Naive thymus-derived CD4-positive, alpha-beta T cell (primary cell): Measurements from ENCODE around the gene MAB21L3. TPM values are rescaled to one million over a fixed set of nuclear protein-coding genes. Genes with fewer than 3 reads are reported as not detected.

Source experiments
- ATAC-seq: fragments of 150-1000 bp; cut with Tn5 transposase; 2 replicates; pipeline ENCODE4 v1.10.0; 2021; ENCODE audit warnings: mild to moderate bottlenecking, moderate library complexity
- CTCF ChIA-PET: fragments of 350-600 bp; sonication (Branson Sonifier 250); formaldehyde crosslinking; loops from one replicate; lab custom pipeline; 2021; ENCODE audit warnings: antibody characterized with exemption; lab: Charles Lee
- POLR2A ChIA-PET: fragments of 350-600 bp; sonication (Branson Sonifier 250); formaldehyde crosslinking; loops from one replicate; lab custom pipeline; 2021; ENCODE audit warnings: antibody characterized with exemption, inconsistent platforms; lab: Charles Lee
- DNase-seq, 9 donors: peaks; one replicate each; pipeline versions ENCODE4 v3.0.0 to v3.0.0-alpha.2; 2020 to 2022; ENCODE audit warnings: mixed read lengths in 1 of 9
- H3K27ac ChIP-seq: one replicate; pipeline ENCODE4 v1.7.0; 2013; ENCODE audit warnings: mild to moderate bottlenecking, low read depth, low read length, moderate library complexity
- H3K27me3 ChIP-seq, 2 donors: one replicate each; pipeline ENCODE4 v1.7.0; 2013; ENCODE audit warnings: low read length in 2 of 2, mild to moderate bottlenecking in 2 of 2, moderate library complexity in 2 of 2; ENCODE audit not compliant: control insufficient read depth in 2 of 2, insufficient read depth in 2 of 2
- H3K36me3 ChIP-seq, 3 experiments: 1 replicate in 2 of 3; 2 replicates in 1 of 3; pipeline ENCODE4 v1.7.0; 2013; ENCODE audit warnings: low read length in 3 of 3, mild to moderate bottlenecking in 3 of 3, moderate library complexity in 1 of 3; ENCODE audit not compliant: insufficient read depth in 3 of 3, control insufficient read depth in 2 of 3
- H3K4me1 ChIP-seq, 2 donors: one replicate each; pipeline ENCODE4 v1.7.0; 2013; ENCODE audit warnings: low read length in 2 of 2, mild to moderate bottlenecking in 2 of 2, moderate library complexity in 1 of 2; ENCODE audit not compliant: control insufficient read depth in 2 of 2, insufficient read depth in 2 of 2
- H3K4me3 ChIP-seq: 2 replicates; pipeline ENCODE4 v1.7.0; 2013; ENCODE audit warnings: mild to moderate bottlenecking, low read length
- H3K9me3 ChIP-seq, 3 experiments: 1 replicate in 2 of 3; 2 replicates in 1 of 3; pipeline ENCODE4 v1.7.0; 2013; ENCODE audit warnings: low read length in 3 of 3; ENCODE audit not compliant: control insufficient read depth in 2 of 3
- H3K27ac Mint-ChIP-seq, 9 donors: one replicate each; pipeline ENCODE4 v1.8.0; 2020 to 2022; ENCODE audit warnings: mixed read lengths in 9 of 9, mild to moderate bottlenecking in 8 of 9, moderate library complexity in 5 of 9, inconsistent platforms in 2 of 9
- H3K27me3 Mint-ChIP-seq, 5 donors: one replicate each; pipeline ENCODE4 v1.8.0; 2021 to 2022; ENCODE audit warnings: mixed read lengths in 5 of 5, mild to moderate bottlenecking in 1 of 5
- H3K36me3 Mint-ChIP-seq, 5 donors: one replicate each; pipeline ENCODE4 v1.8.0; 2020 to 2022; ENCODE audit warnings: mixed read lengths in 5 of 5, mild to moderate bottlenecking in 3 of 5, inconsistent platforms in 1 of 5
- H3K4me1 Mint-ChIP-seq, 7 donors: one replicate each; pipeline ENCODE4 v1.8.0; 2020 to 2022; ENCODE audit warnings: mixed read lengths in 7 of 7, mild to moderate bottlenecking in 3 of 7, inconsistent platforms in 1 of 7
- H3K4me3 Mint-ChIP-seq, 10 donors: one replicate each; pipeline ENCODE4 v1.8.0; 2020 to 2022; ENCODE audit warnings: mild to moderate bottlenecking in 10 of 10, mixed read lengths in 10 of 10, moderate library complexity in 6 of 10, inconsistent platforms in 2 of 10
- H3K9me3 Mint-ChIP-seq, 11 donors: one replicate each; pipeline ENCODE4 v1.8.0; 2020 to 2022; ENCODE audit warnings: mixed read lengths in 11 of 11, mild to moderate bottlenecking in 4 of 11, inconsistent platforms in 1 of 11, moderate library complexity in 1 of 11
- intact Hi-C, 2 donors: fragments of 100-400 bp; cut with micrococcal nuclease; formaldehyde crosslinking; loops; one replicate each; pipeline ENCODE4 v1.15.1; 2023
- polyA plus RNA-seq, 2 donors: library from polyadenylated mRNA; unstranded; fragments of 300-500 nt; fragmentation: Illumina TruSeq; gene quantifications; one replicate each; pipeline ENCODE4 v1.2.3, GENCODE V29; 2021
- total RNA-seq, 6 experiments: library from RNA in 5 of 6; stranded (reverse) in 5 of 6; gene quantifications; 1 replicate in 5 of 6; 2 replicates in 1 of 6; pipeline ENCODE4 v1.2.3 and lab custom pipeline; 2021 to 2026

Gene MAB21L3
- total and polyA plus RNA-seq, 7 experiments from 2014 or later, result 0.12 TPM; not detected in 6

GRCh38 chr1:116130356-116130755 is 19.2 kb downstream of the MAB21L3 start:
- no peak for ATAC-seq
- Histone ChIP-seq H3K27ac (no peak overlapping the region), H3K4me1 (peaks cover 11 to 15% of the 10 kb centered on the region in 2 donors), H3K27me3 (no peaks in the 10 kb centered on the region), H3K36me3 (no peaks in the 10 kb centered on the region), H3K4me3 (no peak overlapping the region), H3K9me3 (no peaks in the 10 kb centered on the region)
- no peak for DNase-seq
- peak overlapping the region in 1 of 10 donors; percentile 4 for H3K4me3 Mint-ChIP-seq
- POLR2A ChIA-PET, result no interaction called here
- peaks cover 0 to 20% (median 5%) of the 10 kb centered on the region in 5 donors for H3K27me3 Mint-ChIP-seq
- intact Hi-C loops, result no loop called here
- peaks cover 17 to 44% (median 38%) of the 10 kb centered on the region in 7 donors for H3K4me1 Mint-ChIP-seq
- no peaks in the 10 kb centered on the region for H3K9me3 Mint-ChIP-seq
- CTCF ChIA-PET, result interaction anchor here (1.0 to 2.6 kb wide), 2 partner anchors 356 to 369 kb away, joined by 3 to 9 read pairs; no protein-coding TSS in a partner anchor
- H3K27ac Mint-ChIP-seq, result no peak overlapping the region
- H3K36me3 Mint-ChIP-seq, result no peaks in the 10 kb centered on the region

DNA sequence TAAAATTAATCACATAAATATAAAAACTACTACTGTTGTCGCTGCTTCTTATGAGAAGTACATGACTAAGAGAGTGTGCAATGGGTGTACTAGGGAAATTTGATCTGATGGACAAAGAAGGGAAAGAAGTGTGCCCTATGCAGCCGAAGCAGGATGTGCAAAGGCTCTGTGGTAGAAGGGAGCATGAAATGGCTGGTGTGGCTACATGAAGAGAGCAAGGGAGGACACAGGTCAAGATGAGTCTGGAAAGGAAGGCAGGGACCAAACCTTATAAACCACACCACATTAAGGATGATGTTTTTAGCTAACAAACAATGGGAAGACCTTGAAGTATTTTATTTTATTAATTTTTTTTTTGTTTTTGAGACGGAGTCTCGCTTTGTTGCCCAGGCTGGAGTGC is 20.0 kb downstream of the MAB21L3 start:
- H3K27ac ChIP-seq, result no peak overlapping the region
- Mint-ChIP-seq H3K27me3 (peaks cover 0 to 14% (median 5%) of the 10 kb centered on the region in 5 donors), H3K27ac (no peak overlapping the region), H3K9me3 (no peaks in the 10 kb centered on the region), H3K4me1 (peaks cover 15 to 37% (median 31%) of the 10 kb centered on the region in 7 donors), H3K4me3 (no peak overlapping the region), H3K36me3 (no peaks in the 10 kb centered on the region)
- intact Hi-C loops, result no loop called here
- H3K27me3 ChIP-seq, result no peaks in the 10 kb centered on the region
- ChIA-PET CTCF (interaction anchor here (1.0 to 2.6 kb wide), 2 partner anchors 355 to 368 kb away, joined by 3 to 9 read pairs; no protein-coding TSS in a partner anchor), POLR2A (no interaction called here)
- peaks cover 11 to 15% of the 10 kb centered on the region in 2 donors for H3K4me1 ChIP-seq
- H3K4me3 ChIP-seq, result no peak overlapping the region
- no peaks in the 10 kb centered on the region for H3K9me3 ChIP-seq
- ATAC-seq, result no peak
- H3K36me3 ChIP-seq, result no peaks in the 10 kb centered on the region
- no peak for DNase-seq

DNA sequence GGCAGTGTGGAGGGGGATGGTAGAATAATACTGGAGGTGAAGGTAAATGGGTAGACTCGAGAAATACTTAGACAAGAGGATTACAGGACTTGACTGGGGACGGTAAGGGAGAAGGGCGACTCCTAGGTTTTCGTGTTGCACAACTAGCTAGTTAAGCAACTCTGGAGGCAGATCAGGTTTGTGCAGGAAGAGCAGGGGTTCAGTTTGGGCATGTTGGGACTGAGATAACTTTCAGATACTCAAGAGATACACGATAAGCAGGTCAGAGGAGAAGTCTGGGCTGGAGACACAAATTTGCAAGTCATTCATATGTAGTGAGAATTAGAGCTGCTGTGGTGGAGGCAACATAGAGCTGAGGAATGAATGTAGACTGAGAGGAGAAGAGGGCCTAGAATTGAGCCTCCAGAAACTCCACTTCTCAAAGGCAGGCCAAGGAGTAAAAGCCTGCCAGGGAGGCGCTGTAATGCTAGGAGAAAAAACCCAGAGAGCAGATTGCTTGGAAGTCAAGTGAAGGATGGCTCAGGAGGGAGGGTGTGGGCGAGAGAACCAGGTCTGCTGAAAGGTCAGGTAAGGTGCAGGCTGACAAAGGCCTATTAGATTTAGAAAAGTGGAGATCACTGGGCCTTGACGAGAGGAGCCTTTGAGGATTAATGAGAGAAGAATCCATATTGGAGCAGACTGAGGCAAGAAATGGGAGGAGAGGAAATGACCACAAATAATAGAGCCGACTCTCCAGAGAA is 20.8 kb downstream of the MAB21L3 start:
- ChIA-PET POLR2A (no interaction called here), CTCF (interaction anchor here (0.8 kb wide), 1 partner anchor 354 kb away, joined by 3 read pairs; no protein-coding TSS in a partner anchor)

DNA sequence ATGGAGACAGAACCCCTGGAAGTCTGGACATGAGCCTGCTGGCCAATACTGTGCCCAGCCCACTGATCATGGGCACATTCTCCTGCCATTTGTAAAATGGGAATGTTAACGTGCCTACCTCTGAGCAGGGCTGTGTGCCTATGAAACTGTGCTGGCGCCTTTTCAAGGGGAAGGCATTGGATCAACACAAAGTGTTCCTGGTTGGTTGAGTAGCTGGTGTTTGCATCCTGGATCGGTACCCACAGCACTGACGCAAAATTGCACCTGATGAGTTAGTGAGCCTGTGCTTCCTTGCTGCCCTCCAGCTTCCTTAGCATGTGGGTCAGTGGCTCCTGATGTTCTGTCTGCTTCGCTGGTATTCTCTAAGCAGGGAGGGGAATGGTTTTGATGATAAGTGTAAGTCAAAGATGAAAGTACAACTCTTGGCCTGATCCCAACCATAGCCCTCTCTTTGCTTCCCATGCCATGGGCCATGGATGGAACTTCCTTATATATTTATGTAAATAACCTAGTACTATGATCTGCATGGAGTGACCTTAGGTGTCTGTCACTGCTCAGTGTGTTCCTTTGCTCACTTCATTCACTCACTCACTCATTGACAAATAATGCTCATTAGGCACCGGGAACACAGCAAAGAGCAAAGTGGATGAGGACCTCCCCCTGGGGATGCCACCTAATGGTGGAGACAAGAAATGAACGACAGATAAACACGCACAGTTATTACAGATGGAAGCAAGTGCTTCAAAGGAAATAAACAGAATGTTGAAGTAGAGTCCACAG is 22.7 kb downstream of the MAB21L3 start:
- DNase-seq, result no peak
- intact Hi-C loops, result no loop called here
- Mint-ChIP-seq H3K27me3 (peaks cover 0 to 9% (median 5%) of the 10 kb centered on the region in 5 donors), H3K4me1 (peaks cover 6 to 12% (median 10%) of the 10 kb centered on the region in 7 donors), H3K4me3 (no peak overlapping the region), H3K9me3 (no peaks in the 10 kb centered on the region), H3K36me3 (no peaks in the 10 kb centered on the region), H3K27ac (no peak overlapping the region)
- no peaks in the 10 kb centered on the region for H3K9me3 ChIP-seq
- no peak overlapping the region for H3K27ac ChIP-seq
- ChIA-PET POLR2A (no interaction called here), CTCF (interaction anchor here (0.6 to 1.7 kb wide), 2 partner anchors 352 to 387 kb away, joined by 4 to 5 read pairs; no protein-coding TSS in a partner anchor)
- no peak for ATAC-seq
- no peaks in the 10 kb centered on the region for H3K36me3 ChIP-seq
- H3K4me1 ChIP-seq, result peaks cover 0 to 4% of the 10 kb centered on the region in 2 donors
- no peak overlapping the region for H3K4me3 ChIP-seq
- no peaks in the 10 kb centered on the region for H3K27me3 ChIP-seq

More for the DNA sequence above, 20.8 kb downstream of the MAB21L3 start:
- peaks cover 0 to 10% (median 5%) of the 10 kb centered on the region in 5 donors for H3K27me3 Mint-ChIP-seq
- ATAC-seq (no peak), DNase-seq (no peak)
- intact Hi-C loops, result no loop called here
- peaks cover 11 to 15% of the 10 kb centered on the region in 2 donors for H3K4me1 ChIP-seq
- H3K9me3 Mint-ChIP-seq, result no peaks in the 10 kb centered on the region
- H3K27ac Mint-ChIP-seq, result no peak overlapping the region
- peaks cover 9 to 29% (median 24%) of the 10 kb centered on the region in 7 donors for H3K4me1 Mint-ChIP-seq
- H3K4me3 Mint-ChIP-seq, result no peak overlapping the region
- H3K4me3 ChIP-seq, result no peak overlapping the region
- no peak overlapping the region for H3K27ac ChIP-seq
- H3K9me3 ChIP-seq, result no peaks in the 10 kb centered on the region
- no peaks in the 10 kb centered on the region for H3K36me3 Mint-ChIP-seq
- H3K36me3 ChIP-seq, result no peaks in the 10 kb centered on the region
- no peaks in the 10 kb centered on the region for H3K27me3 ChIP-seq

- peaks cover 4 to 12% (median 10%) of the 10 kb centered on the region in 7 donors for H3K4me1 Mint-ChIP-seq
- Histone ChIP-seq H3K36me3 (no peaks in the 10 kb centered on the region), H3K9me3 (no peaks in the 10 kb centered on the region), H3K27ac (no peak overlapping the region), H3K4me3 (no peak overlapping the region), H3K27me3 (no peaks in the 10 kb centered on the region), H3K4me1 (no peaks in the 10 kb centered on the region)
- ChIA-PET CTCF (interaction anchor here (1.7 kb wide), 1 partner anchor 351 kb away, joined by 4 read pairs; no protein-coding TSS in a partner anchor), POLR2A (no interaction called here)
- H3K27me3 Mint-ChIP-seq, result peaks cover 0 to 12% (median 5%) of the 10 kb centered on the region in 5 donors
- H3K9me3 Mint-ChIP-seq, result no peaks in the 10 kb centered on the region
- H3K4me3 Mint-ChIP-seq, result no peak overlapping the region
- no peak overlapping the region for H3K27ac Mint-ChIP-seq
- no peak for DNase-seq
- intact Hi-C loops, result no loop called here
- ATAC-seq, result no peak
- no peaks in the 10 kb centered on the region for H3K36me3 Mint-ChIP-seq
Measured at GRCh38 chr1:116134476-116134773, 23.2 kb downstream of the MAB21L3 start.

DNA sequence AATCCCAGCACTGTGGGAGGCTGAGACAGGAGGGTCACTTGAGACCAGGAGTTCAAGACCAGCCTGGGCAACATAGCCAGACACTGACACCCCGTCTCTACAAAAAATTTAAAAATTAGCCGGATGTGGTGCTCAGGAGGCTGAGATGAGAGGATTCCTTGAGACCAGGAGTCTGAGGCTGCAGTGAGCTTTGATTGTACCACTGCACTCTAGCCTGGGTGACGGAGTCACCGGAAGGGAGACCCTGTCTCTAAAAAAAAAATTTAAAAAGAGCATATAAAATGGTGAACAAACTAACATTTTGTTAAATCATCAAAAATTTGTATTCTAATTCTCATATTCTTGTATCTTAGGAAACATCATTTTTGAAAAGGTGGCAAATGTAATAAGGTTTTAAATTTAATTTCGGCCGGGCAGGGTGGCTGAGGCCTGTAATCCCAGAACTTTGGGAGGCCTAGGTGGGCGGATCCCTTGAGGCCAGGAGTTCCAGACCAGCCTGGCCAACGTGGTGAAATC is 27.1 kb downstream of the MAB21L3 start:
- CTCF ChIA-PET, result interaction anchor here (0.8 to 17.6 kb wide), 25 partner anchors 9 to 457 kb away, joined by 3 to 372 read pairs (median 7); no protein-coding TSS in a partner anchor
- Histone ChIP-seq H3K36me3 (no peaks in the 10 kb centered on the region), H3K27me3 (no peaks in the 10 kb centered on the region), H3K9me3 (no peaks in the 10 kb centered on the region), H3K4me3 (no peak overlapping the region), H3K27ac (peak overlapping the region; percentile 2), H3K4me1 (no peaks in the 10 kb centered on the region)
- H3K36me3 Mint-ChIP-seq, result no peaks in the 10 kb centered on the region
- DNase-seq (no peak), ATAC-seq (no peak)
- peak overlapping the region in 3 of 10 donors; percentile 47 to 66 (median 59) for H3K4me3 Mint-ChIP-seq
- H3K27ac Mint-ChIP-seq, result peak overlapping the region in 6 of 9 donors; percentile 11 to 72 (median 62)
- no peaks in the 10 kb centered on the region for H3K9me3 Mint-ChIP-seq
- intact Hi-C loops, result loop anchor here in 1 of 2 donors (2.0 kb wide), 1 partner anchor 436 kb away; no protein-coding TSS in a partner anchor
- peaks cover 0 to 20% (median 6%) of the 10 kb centered on the region in 5 donors for H3K27me3 Mint-ChIP-seq
- peaks cover 0 to 10% (median 7%) of the 10 kb centered on the region in 7 donors for H3K4me1 Mint-ChIP-seq
- POLR2A ChIA-PET, result interaction anchor here (0.6 to 1.8 kb wide), 9 partner anchors 13 to 803 kb away, joined by 3 to 12 read pairs (median 5); no protein-coding TSS in a partner anchor
